HG02981 (cell line): ENCODE data around the gene ZNF14.
"Not testable (repeated sequence)": the region's sequence is repeated elsewhere in the genome, so short reads cannot be mapped to it uniquely, and the experiment has no call there.

ENCODE experiments used
- ATAC-seq: cut with Tn5 transposase; IDR thresholded peaks from one replicate; pipeline ENCODE4 v1.9.1; 2021; ENCODE audit warnings: mild to moderate bottlenecking, moderate library complexity; ENCODE audit not compliant: unreplicated experiment

Gene ZNF14

GRCh38 chr19:19747357-19748220, 14.7 kb upstream of the ZNF14 start:
- ATAC-seq: no peak

GRCh38 chr19:19746286-19747213, 13.6 kb upstream of the ZNF14 start:
- ATAC-seq: no peak

- no peak for ATAC-seq
These were observed 12.8 kb upstream of the ZNF14 start for GRCh38 chr19:19745496-19746285.

- no peak for ATAC-seq
These were observed 11.7 kb upstream of the ZNF14 start for GRCh38 chr19:19744641-19745040.

DNA sequence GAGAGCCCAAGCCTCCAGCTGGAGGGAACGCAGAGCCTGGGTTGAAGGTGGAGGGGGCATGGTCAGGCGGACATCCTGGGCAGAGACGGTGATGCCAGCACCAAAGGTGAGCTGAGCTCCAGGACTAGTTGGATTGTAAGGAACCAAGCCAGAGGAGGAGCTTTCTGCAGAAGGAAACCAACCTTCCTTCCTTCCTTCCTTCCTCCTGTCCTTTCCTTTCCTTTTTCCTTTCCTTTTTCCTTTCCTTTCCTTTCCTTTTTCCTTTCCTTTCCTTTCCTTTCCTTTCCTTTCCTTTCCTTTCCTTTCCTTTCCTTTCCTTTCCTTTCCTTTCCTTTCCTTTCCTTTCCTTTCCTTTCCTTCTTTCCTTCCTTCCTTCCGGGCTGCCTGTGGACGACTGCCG, 11.0 kb upstream of the ZNF14 start:
- not testable (repeated sequence) for ATAC-seq

- no peak for ATAC-seq
These were observed 10.3 kb upstream of the ZNF14 start for GRCh38 chr19:19743176-19743575.

DNA sequence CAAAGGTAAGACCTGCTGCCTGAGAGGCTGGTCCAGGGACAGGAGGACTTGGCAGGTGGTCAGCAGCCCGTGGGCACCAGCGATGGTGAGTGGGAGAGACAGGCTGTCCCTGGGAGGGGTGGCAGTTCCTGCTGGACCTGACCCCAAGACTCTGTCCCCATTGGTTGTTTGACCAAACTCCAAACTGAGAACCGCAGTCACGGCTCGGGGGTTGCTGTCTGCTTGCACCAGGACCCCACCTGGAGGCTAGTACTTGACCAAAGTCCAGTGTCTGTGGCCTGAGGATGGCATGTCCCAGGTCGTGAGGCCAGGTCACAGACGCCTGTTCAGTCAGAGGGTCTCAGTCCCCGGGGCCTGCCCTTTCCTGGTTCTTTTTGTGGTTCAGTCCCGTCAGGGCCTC, 9.9 kb upstream of the ZNF14 start:
- ATAC-seq: no peak

DNA sequence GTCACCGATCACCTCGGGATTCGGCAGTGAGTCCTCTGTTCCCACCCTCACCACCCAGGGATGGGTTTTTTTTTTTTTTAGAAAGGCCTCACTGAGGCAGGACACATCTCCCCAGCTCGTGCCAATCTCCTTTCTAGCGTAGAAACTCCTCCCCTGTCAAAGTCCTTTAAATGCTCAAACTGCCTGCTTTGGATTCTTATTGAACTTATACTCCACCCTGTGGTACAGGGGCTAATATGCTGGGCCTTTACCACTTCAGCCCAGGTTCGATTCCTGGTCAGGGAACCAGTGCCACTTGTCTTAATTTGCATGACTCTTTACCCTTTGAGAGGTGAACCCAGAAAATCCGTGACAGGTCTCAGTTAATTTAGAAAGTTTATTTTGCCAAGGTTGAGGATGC, 8.3 kb upstream of the ZNF14 start:
- no peak for ATAC-seq

DNA sequence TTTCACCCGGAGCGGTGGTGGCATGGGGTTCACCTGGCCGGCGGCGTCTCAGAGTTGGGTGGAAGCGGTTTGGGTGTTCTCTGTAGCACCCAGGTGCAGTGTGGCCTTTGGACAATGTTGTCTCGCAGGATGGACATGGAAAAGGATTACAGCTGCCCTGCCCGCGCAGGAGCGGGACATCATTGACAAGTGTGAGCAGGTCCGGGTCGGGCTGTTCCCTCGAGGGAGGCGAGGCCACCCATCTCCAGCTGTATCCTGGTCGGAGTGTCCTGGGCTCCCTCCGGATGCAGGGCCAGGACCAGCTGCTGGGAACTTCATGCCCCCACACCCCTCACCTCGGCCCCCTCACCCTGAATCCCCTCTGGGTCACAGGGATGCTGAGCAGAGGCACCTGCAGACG, 7.8 kb upstream of the ZNF14 start:
- no peak for ATAC-seq

GRCh38 chr19:19738564-19738963, 5.7 kb upstream of the ZNF14 start:
- ATAC-seq: no peak

DNA sequence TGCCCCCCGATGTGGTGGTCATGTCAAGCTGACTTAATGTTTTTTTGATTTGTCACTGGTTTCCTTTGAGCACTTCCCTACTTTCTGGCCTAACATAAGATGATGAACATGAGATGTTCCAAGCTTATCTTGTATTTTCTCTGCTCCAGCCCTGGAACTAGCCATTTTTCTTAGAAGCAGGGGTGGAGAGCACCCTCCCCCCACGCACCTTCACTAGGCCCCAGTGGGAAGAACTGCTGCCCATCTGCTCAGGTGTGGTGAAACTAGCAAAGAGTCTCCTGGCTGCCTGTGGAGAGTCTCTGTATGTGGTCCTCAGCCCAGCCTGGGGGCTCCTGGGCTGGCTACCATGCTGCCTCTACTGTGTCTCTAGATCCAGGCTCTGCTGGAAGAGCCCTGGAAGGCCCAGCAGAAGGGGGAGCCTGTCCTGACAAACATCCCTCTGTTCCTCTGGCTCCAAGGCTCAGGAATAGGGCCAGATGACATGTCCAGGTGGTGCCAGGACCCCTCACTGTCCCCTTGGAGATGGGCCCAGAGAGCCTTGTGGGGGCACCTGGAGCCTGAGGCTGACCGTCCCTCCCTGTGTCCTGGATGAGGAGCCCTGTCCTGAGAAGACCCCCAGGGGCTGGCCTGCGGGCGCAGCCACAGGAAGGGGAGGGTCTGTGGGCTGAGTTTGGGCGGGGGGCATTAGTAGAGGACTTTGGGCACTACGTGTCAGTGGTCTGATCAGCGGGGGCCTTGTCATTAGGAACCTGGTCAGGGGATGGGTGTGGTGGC, 4.8 kb upstream of the ZNF14 start:
- ATAC-seq: no peak

GRCh38 chr19:19721896-19722295, 11.0 kb downstream of the ZNF14 start:
- no peak for ATAC-seq

GRCh38 chr19:19719798-19720197, 13.1 kb downstream of the ZNF14 start:
- ATAC-seq: no peak

GRCh38 chr19:19711934-19712828, 20.7 kb downstream of the ZNF14 start:
- ATAC-seq: no peak

DNA sequence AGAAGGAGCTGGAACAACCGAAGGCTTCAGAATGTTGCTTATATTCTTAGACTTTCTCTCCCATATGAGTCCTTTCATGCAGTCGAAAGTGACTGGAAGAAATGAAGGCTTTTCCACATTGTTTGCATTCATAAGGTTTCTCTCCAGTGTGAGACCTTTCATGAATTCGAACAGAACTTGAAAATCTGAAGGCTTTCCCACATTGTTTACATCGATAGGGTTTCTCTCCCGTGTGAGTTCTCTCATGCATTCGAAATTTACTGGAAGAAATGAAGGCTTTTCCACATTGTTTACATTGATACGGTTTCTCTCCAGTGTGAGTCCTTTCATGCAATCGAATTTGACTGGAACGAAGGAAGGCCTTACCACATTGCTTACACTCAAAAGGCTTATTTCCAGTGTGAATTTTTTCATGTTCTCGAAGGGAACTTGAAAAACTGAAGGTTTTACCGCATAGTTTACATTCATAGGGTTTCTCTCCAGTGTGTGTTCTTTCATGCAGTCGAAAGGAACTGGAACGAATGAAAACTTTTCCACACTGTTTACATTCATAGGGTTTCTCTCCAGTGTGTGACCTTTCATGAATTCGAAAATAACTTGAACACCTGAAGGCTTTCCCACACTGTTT, 21.5 kb downstream of the ZNF14 start:
- ATAC-seq: no peak

GRCh38 chr19:19710506-19710905, 22.4 kb downstream of the ZNF14 start:
- ATAC-seq: no peak

DNA sequence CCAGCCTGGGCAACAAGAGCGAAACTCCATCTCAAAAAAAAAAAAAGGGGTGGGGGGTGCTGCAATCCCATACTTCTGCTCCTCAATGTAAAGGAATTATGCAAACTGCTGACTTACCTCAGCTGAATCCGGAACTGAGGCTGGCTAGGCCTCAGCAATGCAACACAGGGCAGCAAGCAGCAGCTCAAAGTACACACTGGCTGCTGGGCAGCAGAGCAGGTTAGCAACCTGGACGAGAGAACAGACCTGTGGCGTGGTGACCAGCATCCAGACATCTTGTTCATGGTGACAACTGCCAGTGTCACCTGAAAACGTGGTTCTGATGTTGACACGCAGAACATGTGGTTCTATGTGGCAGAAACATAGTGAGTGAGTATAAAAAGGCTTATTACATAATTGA, 28.1 kb downstream of the ZNF14 start:
- ATAC-seq: no peak

GRCh38 chr19:19700493-19700892, 32.4 kb downstream of the ZNF14 start:
- not testable (repeated sequence) for ATAC-seq

- ATAC-seq: no peak
These were observed 35.3 kb downstream of the ZNF14 start for GRCh38 chr19:19697589-19697988.
